Esophagus squamous epithelium (tissue), 4 donors: ENCODE data around the gene CDKN2A.

Experiments
- CTCF ChIP-seq, 6 experiments: fragments of 450-650 bp in 4 of 6; fragments of 200-600 bp in 2 of 6; sonication (generic) in 2 of 6; IDR thresholded peaks; one replicate each; pipeline ENCODE4 v1.5.1; 2016 to 2019; ENCODE audit warnings: antibody characterized with exemption in 6 of 6, mild to moderate bottlenecking in 4 of 6, moderate library complexity in 4 of 6
- POLR2A ChIP-seq, 4 donors: fragments of 450-650 bp; IDR thresholded peaks; one replicate each; pipeline ENCODE4 v1.6.1; 2017; ENCODE audit warnings: antibody characterized with exemption in 4 of 4, mild to moderate bottlenecking in 4 of 4, moderate library complexity in 3 of 4

GRCh38 chr9:21974722-21975409 is 19.3 kb downstream of the CDKN2A start:
- no peak for TF ChIP-seq CTCF (IDR thresholded peaks at IDR 0.05)
- TF ChIP-seq POLR2A (IDR thresholded peaks at IDR 0.05): no peak
